C4-2B (cell line): ENCODE measurements around the gene NCKAP5.

ENCODE experiments used
- H3K27ac ChIP-seq: fragments of 450-650 bp; 2 replicates; pipeline ENCODE4 v1.5.1; 2017
- ZFX ChIP-seq: fragments of 450-650 bp; IDR thresholded peaks from 2 replicates; pipeline ENCODE4 v1.6.1; 2017
- TF ChIP-seq, protein P1 (sequence below): fragments of 450-650 bp; conservative IDR thresholded peaks from 2 replicates; pipeline ENCODE4 v1.5.1; 2017; ENCODE audit warnings: mild to moderate bottlenecking

Gene NCKAP5

DNA sequence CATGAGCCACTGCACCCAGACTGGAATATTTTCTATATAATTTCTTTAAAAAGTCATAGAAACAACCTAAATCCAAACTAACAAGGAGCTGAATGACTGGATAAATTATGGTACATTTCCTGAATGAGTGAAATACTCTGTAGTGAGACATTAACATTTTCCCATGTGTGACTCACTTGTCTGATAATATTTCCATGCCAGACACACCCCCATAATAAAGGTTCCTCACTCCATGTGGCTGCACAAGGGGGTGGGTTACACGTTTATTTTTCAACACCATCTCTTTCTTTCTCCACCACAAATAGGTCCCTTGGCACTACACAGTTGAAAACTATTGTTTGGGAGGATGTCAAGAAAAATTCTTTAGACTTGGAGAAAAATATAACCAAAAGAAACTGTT is 632.0 kb downstream of the NCKAP5 start:
- no peak overlapping the region for H3K27ac ChIP-seq
- TF ChIP-seq, protein P1, sequence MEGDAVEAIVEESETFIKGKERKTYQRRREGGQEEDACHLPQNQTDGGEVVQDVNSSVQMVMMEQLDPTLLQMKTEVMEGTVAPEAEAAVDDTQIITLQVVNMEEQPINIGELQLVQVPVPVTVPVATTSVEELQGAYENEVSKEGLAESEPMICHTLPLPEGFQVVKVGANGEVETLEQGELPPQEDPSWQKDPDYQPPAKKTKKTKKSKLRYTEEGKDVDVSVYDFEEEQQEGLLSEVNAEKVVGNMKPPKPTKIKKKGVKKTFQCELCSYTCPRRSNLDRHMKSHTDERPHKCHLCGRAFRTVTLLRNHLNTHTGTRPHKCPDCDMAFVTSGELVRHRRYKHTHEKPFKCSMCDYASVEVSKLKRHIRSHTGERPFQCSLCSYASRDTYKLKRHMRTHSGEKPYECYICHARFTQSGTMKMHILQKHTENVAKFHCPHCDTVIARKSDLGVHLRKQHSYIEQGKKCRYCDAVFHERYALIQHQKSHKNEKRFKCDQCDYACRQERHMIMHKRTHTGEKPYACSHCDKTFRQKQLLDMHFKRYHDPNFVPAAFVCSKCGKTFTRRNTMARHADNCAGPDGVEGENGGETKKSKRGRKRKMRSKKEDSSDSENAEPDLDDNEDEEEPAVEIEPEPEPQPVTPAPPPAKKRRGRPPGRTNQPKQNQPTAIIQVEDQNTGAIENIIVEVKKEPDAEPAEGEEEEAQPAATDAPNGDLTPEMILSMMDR: no peak
- TF ChIP-seq ZFX: no peak

DNA sequence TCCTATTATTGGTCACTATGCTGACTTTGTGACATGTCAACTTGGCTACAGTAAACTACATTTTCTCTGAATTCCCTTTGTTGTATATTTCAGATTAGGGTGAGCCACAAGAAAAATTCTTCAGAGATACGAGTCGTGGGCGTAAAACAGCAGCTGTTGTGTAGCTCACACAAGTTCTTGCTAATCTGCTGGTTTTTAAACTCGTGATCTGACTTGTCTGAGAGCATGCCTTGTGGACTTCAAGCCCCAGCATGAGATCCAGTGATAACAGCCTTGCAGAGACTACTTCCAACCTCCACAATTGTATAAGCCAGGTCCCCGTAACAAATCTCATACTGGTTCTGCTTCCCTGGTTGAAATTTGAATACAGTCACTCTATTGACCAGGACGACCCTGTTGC is 638.5 kb downstream of the NCKAP5 start:
- TF ChIP-seq, protein P1: no peak
- TF ChIP-seq ZFX: no peak
- no peak overlapping the region for H3K27ac ChIP-seq

DNA sequence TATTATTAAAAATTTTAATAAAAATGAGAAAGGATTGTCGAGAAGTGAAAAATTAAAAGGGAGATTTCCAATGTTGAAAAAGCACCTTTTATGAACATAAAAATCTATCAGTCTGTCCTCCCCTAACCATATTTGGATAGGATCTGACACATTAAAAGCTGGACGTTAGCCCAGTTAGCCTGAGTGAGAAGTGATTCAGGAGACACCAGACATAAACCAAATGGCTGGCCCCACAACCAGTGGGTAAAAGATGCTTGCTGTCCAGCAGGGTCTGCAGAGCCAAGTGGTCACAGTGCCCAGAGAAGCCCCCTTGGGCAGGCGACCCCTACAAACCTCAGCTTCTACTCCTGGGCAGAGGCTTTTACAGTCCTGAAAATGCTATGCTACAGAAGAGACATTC is 644.5 kb downstream of the NCKAP5 start:
- no peak overlapping the region for H3K27ac ChIP-seq
- TF ChIP-seq, protein P1: no peak
- no peak for TF ChIP-seq ZFX

DNA sequence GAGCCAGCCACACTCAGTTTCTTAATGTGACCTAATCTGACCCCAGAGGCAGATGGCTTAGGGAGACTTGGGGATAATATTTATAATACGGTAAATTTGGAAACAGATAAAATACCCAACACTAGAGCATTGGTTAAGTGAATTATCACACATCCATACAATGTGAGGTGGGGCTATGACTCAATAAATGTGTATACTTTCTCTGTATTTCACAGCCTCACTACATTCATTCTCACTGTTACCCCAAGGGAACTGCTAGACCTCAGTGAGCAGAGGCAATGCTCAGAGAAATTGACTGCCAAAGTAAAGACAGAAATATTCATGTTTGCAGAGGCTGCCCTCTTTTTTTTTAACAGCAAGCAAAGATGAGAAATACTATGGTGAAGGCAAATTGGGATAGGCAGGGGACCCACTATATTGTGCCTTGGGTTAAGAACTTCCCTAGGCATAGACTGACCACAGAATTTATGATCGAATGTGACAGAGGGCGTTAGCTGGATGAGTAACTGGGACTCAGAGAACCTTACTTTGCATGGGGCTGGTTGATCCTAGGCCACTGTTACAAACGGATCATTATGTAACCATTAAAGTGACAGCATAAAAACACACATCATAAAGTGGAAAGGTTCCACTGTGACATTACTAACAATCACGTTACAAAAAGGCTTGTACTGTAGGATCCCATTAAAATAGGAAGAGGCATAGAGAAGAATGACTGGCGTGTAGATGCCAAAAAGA is 652.3 kb downstream of the NCKAP5 start:
- no peak overlapping the region for H3K27ac ChIP-seq
- no peak for TF ChIP-seq ZFX
- TF ChIP-seq, protein P1: no peak

DNA sequence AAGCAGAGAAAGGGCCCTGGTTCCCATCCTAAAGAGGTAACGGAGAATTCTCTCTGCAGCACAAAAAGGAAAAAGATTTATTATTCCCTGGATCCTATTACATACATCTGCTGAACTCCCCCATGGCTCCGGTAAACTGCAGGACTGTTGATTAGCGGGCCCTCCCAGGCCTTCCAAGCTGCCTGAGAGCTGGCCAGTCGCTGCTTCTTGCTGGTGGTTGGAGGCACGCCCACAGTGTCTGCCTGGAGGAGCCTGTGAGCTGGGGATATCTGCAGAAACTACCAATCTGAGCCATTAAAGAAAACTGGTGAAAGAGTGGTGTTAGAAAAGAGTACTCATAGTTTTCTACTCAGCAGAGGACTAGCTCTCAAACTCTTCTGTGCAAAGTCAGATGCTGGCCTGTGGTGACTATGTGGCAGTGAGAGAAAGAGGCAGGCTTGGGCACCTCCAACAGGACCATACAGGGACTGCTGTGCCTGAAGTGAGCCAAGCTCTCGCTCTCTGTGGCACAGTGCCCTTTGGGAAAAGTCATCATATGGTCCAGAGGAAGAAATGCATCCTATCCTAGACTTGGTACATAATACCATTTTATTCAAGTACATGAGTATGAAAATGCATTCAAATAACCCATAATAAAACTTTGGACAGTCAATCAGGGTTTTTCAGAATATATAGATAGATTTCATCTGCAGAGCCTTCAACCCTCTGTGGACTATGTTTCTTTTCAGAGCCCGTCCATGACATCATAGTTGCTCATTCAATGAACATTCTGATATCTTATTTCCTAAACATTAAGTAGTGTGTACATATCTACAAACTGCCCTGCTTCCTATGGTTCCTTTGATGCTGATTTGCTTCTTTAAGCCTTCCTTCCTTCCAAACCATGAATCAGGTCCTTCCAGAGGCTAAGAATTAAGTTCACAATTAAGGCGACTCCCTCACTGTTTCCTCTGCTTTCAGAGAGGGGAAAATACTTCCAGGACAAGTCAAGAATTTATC is 656.2 kb downstream of the NCKAP5 start:
- no peak overlapping the region for H3K27ac ChIP-seq
- no peak for TF ChIP-seq ZFX
- TF ChIP-seq, protein P1: no peak

DNA sequence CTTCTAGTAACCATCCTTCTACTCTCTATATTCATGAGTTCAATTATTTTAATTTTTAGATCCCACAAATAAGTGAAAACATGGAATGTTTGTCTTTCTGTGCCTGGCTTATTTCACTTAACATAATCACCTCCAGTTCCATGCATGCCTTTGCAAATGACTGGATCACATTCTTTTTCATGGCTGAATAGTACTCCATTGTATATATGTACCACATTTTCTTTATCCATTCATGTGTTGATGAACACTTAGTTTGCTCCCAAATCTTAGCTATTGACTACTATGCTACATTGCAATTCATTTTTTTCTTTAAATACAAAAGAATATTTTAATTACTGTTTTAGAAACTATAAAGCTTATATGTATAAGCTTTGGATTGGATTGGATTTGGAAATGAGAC is 657.8 kb downstream of the NCKAP5 start:
- no peak overlapping the region for H3K27ac ChIP-seq
- no peak for TF ChIP-seq ZFX
- TF ChIP-seq, protein P1: no peak

DNA sequence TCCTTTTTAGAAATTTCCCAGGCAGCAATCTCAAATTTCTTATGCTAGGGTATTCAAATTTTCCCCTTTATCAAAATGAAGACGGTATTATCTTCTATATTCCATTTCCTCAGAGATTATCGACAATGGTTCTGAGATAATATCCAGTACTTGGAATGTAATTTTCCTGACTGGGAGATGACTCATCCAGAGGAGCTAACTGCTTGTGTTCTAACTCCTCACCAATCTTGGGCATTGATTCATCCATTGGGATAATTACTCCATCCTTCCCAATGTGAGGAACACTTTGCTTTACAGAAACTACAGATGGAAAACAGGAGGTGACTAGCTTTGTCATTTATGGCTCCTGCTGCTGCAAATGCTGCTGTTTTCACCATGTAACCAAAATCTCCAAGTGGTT is 658.8 kb downstream of the NCKAP5 start:
- H3K27ac ChIP-seq: no peak overlapping the region
- TF ChIP-seq, protein P1: no peak
- TF ChIP-seq ZFX: no peak
